HL-60 (cell line): Measurements from ENCODE around the gene ZFPL1.

Experiments used
- GABPA ChIP-seq: IDR thresholded peaks from 2 replicates; pipeline ENCODE4 v1.6.1; 2012; ENCODE audit warnings: low read depth
- POLR2AphosphoS5 ChIP-seq: IDR thresholded peaks from 2 replicates; pipeline ENCODE4 v1.6.1; 2012; ENCODE audit warnings: low read depth
- SPI1 ChIP-seq: IDR thresholded peaks from 2 replicates; pipeline ENCODE4 v1.6.1; 2012; ENCODE audit warnings: low read depth, mild to moderate bottlenecking, borderline replicate concordance
- TF ChIP-seq, protein P1 (sequence below): IDR thresholded peaks from one replicate; pipeline ENCODE4 v1.5.1; 2011; ENCODE audit warnings: low read length, control low read depth, inconsistent platforms; ENCODE audit not compliant: insufficient read depth
- TF ChIP-seq, protein P2 (sequence below): IDR thresholded peaks from 2 replicates; pipeline ENCODE4 v1.6.1; 2012; ENCODE audit warnings: low read depth; ENCODE audit not compliant: insufficient replicate concordance

DNA sequence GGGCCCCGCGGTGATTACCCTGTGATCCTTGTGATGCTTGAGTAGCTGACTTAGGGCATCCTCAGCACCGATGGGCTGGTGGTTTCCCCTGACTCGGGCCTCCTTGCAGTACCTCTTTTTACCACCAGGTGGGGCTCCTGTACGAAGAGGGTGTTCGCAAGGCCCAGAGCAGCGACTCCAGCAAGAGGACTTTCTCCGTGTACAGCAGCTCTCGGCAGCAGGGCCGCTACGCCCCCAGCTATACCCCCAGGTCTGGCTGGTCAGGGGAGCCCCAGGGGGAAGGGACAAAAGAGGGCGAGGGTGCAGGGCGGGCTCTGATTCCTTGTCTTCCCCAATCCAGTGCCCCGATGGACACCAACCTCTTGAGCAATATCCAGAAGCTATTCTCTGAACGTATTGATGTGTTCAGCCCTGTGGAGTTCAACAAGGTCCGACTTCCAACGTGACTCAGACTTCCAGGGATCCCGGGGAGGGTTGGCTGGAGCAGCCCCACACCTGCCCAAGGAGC lies 26.4 kb downstream of the ZFPL1 start:
- TF ChIP-seq, protein P1, sequence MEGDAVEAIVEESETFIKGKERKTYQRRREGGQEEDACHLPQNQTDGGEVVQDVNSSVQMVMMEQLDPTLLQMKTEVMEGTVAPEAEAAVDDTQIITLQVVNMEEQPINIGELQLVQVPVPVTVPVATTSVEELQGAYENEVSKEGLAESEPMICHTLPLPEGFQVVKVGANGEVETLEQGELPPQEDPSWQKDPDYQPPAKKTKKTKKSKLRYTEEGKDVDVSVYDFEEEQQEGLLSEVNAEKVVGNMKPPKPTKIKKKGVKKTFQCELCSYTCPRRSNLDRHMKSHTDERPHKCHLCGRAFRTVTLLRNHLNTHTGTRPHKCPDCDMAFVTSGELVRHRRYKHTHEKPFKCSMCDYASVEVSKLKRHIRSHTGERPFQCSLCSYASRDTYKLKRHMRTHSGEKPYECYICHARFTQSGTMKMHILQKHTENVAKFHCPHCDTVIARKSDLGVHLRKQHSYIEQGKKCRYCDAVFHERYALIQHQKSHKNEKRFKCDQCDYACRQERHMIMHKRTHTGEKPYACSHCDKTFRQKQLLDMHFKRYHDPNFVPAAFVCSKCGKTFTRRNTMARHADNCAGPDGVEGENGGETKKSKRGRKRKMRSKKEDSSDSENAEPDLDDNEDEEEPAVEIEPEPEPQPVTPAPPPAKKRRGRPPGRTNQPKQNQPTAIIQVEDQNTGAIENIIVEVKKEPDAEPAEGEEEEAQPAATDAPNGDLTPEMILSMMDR: peak; percentile 99
- TF ChIP-seq POLR2AphosphoS5: 0 out of 2 replicates have a peak, but pooled peaks have one; percentile 9
- no peak for TF ChIP-seq GABPA
- TF ChIP-seq, protein P2, sequence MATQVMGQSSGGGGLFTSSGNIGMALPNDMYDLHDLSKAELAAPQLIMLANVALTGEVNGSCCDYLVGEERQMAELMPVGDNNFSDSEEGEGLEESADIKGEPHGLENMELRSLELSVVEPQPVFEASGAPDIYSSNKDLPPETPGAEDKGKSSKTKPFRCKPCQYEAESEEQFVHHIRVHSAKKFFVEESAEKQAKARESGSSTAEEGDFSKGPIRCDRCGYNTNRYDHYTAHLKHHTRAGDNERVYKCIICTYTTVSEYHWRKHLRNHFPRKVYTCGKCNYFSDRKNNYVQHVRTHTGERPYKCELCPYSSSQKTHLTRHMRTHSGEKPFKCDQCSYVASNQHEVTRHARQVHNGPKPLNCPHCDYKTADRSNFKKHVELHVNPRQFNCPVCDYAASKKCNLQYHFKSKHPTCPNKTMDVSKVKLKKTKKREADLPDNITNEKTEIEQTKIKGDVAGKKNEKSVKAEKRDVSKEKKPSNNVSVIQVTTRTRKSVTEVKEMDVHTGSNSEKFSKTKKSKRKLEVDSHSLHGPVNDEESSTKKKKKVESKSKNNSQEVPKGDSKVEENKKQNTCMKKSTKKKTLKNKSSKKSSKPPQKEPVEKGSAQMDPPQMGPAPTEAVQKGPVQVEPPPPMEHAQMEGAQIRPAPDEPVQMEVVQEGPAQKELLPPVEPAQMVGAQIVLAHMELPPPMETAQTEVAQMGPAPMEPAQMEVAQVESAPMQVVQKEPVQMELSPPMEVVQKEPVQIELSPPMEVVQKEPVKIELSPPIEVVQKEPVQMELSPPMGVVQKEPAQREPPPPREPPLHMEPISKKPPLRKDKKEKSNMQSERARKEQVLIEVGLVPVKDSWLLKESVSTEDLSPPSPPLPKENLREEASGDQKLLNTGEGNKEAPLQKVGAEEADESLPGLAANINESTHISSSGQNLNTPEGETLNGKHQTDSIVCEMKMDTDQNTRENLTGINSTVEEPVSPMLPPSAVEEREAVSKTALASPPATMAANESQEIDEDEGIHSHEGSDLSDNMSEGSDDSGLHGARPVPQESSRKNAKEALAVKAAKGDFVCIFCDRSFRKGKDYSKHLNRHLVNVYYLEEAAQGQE: no peak
- TF ChIP-seq SPI1: peak; percentile 24; the same call in 1 of the 2 replicates
